Measurements from ENCODE around the gene NPIPB6. TPM values are rescaled to one million over a fixed set of nuclear protein-coding genes. Genes with fewer than 3 reads are reported as not detected.

Gene NPIPB6
- total RNA-seq, 1 donor from 2014 or later: 5.7 TPM

GRCh38 chr16:28300327-28300726 lies 63.0 kb downstream of the NPIPB6 start:
- H3K36me3 Mint-ChIP-seq (ENCODE audit: insufficient read depth): peaks cover 14% of the 10 kb centered on the region
- H3K4me1 Mint-ChIP-seq (ENCODE audit: low read depth): peaks cover 15% of the 10 kb centered on the region
- H3K4me3 Mint-ChIP-seq (ENCODE audit: low read depth): no peak overlapping the region
- DNase-seq (ENCODE audit: low spot score, unreplicated experiment): no peak
- no peak for TF ChIP-seq CTCF (IDR thresholded peaks at IDR 0.05; ENCODE audit: unreplicated experiment)
- H3K9me3 Mint-ChIP-seq (ENCODE audit: low read depth): no peaks in the 10 kb centered on the region
- no peaks in the 10 kb centered on the region for H3K27me3 Mint-ChIP-seq
- H3K27ac Mint-ChIP-seq: no peak overlapping the region

GRCh38 chr16:28298511-28298878 lies 64.8 kb downstream of the NPIPB6 start:
- Mint-ChIP-seq H3K27ac (no peak overlapping the region), H3K27me3 (no peaks in the 10 kb centered on the region), H3K9me3 (ENCODE audit: low read depth) (no peaks in the 10 kb centered on the region), H3K36me3 (ENCODE audit: insufficient read depth) (peaks cover 9% of the 10 kb centered on the region), H3K4me3 (ENCODE audit: low read depth) (no peak overlapping the region), H3K4me1 (ENCODE audit: low read depth) (peaks cover 29% of the 10 kb centered on the region)
- TF ChIP-seq CTCF (IDR thresholded peaks at IDR 0.05; ENCODE audit: unreplicated experiment): no peak
- DNase-seq (ENCODE audit: low spot score, unreplicated experiment): no peak

GRCh38 chr16:28297784-28298510 lies 65.4 kb downstream of the NPIPB6 start:
- DNase-seq (ENCODE audit: low spot score, unreplicated experiment): no peak
- Mint-ChIP-seq H3K27ac (no peak overlapping the region), H3K27me3 (no peaks in the 10 kb centered on the region), H3K4me3 (ENCODE audit: low read depth) (no peak overlapping the region), H3K9me3 (ENCODE audit: low read depth) (no peaks in the 10 kb centered on the region), H3K36me3 (ENCODE audit: insufficient read depth) (peaks cover 9% of the 10 kb centered on the region), H3K4me1 (ENCODE audit: low read depth) (peaks cover 29% of the 10 kb centered on the region)
- TF ChIP-seq CTCF (IDR thresholded peaks at IDR 0.05; ENCODE audit: unreplicated experiment): no peak

GRCh38 chr16:28297308-28297707 lies 66.0 kb downstream of the NPIPB6 start:
- TF ChIP-seq CTCF (IDR thresholded peaks at IDR 0.05; ENCODE audit: unreplicated experiment): no peak
- no peak overlapping the region for H3K4me3 Mint-ChIP-seq (ENCODE audit: low read depth)
- no peaks in the 10 kb centered on the region for H3K27me3 Mint-ChIP-seq
- peaks cover 29% of the 10 kb centered on the region for H3K4me1 Mint-ChIP-seq (ENCODE audit: low read depth)
- no peaks in the 10 kb centered on the region for H3K9me3 Mint-ChIP-seq (ENCODE audit: low read depth)
- no peak overlapping the region for H3K27ac Mint-ChIP-seq
- DNase-seq (ENCODE audit: low spot score, unreplicated experiment): no peak
- H3K36me3 Mint-ChIP-seq (ENCODE audit: insufficient read depth): peaks cover 9% of the 10 kb centered on the region

- peak overlapping the region; percentile 94 for H3K4me3 Mint-ChIP-seq (ENCODE audit: low read depth)
- TF ChIP-seq CTCF (IDR thresholded peaks at IDR 0.05; ENCODE audit: unreplicated experiment): no peak
- no peaks in the 10 kb centered on the region for H3K27me3 Mint-ChIP-seq
- peaks cover 37% of the 10 kb centered on the region for H3K4me1 Mint-ChIP-seq (ENCODE audit: low read depth)
- peak overlapping the region; percentile 90 for H3K27ac Mint-ChIP-seq
- peaks cover 7% of the 10 kb centered on the region for H3K36me3 Mint-ChIP-seq (ENCODE audit: insufficient read depth)
- DNase-seq (ENCODE audit: low spot score, unreplicated experiment): no peak
- no peaks in the 10 kb centered on the region for H3K9me3 Mint-ChIP-seq (ENCODE audit: low read depth)
Observed at GRCh38 chr16:28295276-28295675, 68.0 kb downstream of the NPIPB6 start.
